HEK293 (cell line): ENCODE results near the gene SH3BP5.

Source experiments
- BCL11B ChIP-seq: fragments of 450-650 bp; formaldehyde crosslinking; IDR thresholded peaks from 2 replicates; pipeline ENCODE4 v1.5.1; 2016; ENCODE audit warnings: low read depth, missing biosample characterization, missing genetic modification characterization
- ELK4 ChIP-seq: IDR thresholded peaks from 2 replicates; pipeline ENCODE4 v1.6.1; 2011; ENCODE audit warnings: mild to moderate bottlenecking, low read depth, low read length, borderline replicate concordance
- FEZF1 ChIP-seq: fragments of 450-650 bp; formaldehyde crosslinking; IDR thresholded peaks from 2 replicates; pipeline ENCODE4 v1.5.1; 2016; ENCODE audit warnings: missing biosample characterization, missing genetic modification characterization
- GLI2 ChIP-seq: fragments of 450-650 bp; formaldehyde crosslinking; IDR thresholded peaks from 2 replicates; pipeline ENCODE4; 2017; ENCODE audit warnings: missing biosample characterization, missing genetic modification characterization, low read depth, borderline replicate concordance
- ZFP69B ChIP-seq: fragments of 450-650 bp; formaldehyde crosslinking; IDR thresholded peaks from 2 replicates; pipeline ENCODE4 v1.5.1; 2016; ENCODE audit warnings: missing biosample characterization, missing genetic modification characterization
- ZIC2 ChIP-seq: fragments of 450-650 bp; formaldehyde crosslinking; IDR thresholded peaks from 2 replicates; pipeline ENCODE4 v1.5.1; 2016; ENCODE audit warnings: missing biosample characterization, missing genetic modification characterization
- ZNF10 ChIP-seq: fragments of 450-650 bp; formaldehyde crosslinking; IDR thresholded peaks from 2 replicates; pipeline ENCODE4 v1.5.1; 2017; ENCODE audit warnings: missing biosample characterization, missing genetic modification characterization
- ZNF169 ChIP-seq: fragments of 450-650 bp; formaldehyde crosslinking; IDR thresholded peaks from 2 replicates; pipeline ENCODE4 v1.5.1; 2016; ENCODE audit warnings: missing biosample characterization, missing genetic modification characterization
- ZNF202 ChIP-seq: fragments of 450-650 bp; formaldehyde crosslinking; IDR thresholded peaks from 2 replicates; pipeline ENCODE4 v1.5.1; 2016; ENCODE audit warnings: missing biosample characterization, missing genetic modification characterization, borderline replicate concordance
- ZNF324 ChIP-seq: fragments of 450-650 bp; formaldehyde crosslinking; IDR thresholded peaks from 2 replicates; pipeline ENCODE4 v1.5.1; 2016; ENCODE audit warnings: missing biosample characterization, missing genetic modification characterization
- ZNF341 ChIP-seq: fragments of 450-650 bp; formaldehyde crosslinking; IDR thresholded peaks from 2 replicates; pipeline ENCODE4; 2016; ENCODE audit warnings: low read depth, missing biosample characterization, missing genetic modification characterization
- ZNF423 ChIP-seq: fragments of 450-650 bp; formaldehyde crosslinking; IDR thresholded peaks from 2 replicates; pipeline ENCODE4 v1.5.1; 2016; ENCODE audit warnings: missing biosample characterization, missing genetic modification characterization
- ZNF426 ChIP-seq: fragments of 450-650 bp; formaldehyde crosslinking; IDR thresholded peaks from 2 replicates; pipeline ENCODE4 v1.5.1; 2017; ENCODE audit warnings: missing biosample characterization, missing genetic modification characterization, mild to moderate bottlenecking, inconsistent platforms, moderate library complexity
- ZNF510 ChIP-seq: fragments of 450-650 bp; formaldehyde crosslinking; IDR thresholded peaks from 2 replicates; pipeline ENCODE4 v1.5.1; 2018; ENCODE audit warnings: mild to moderate bottlenecking, missing genetic modification characterization, missing biosample characterization; ENCODE audit not compliant: insufficient replicate concordance
- ZNF549 ChIP-seq: fragments of 450-650 bp; IDR thresholded peaks from 2 replicates; pipeline ENCODE4 v1.5.1; 2018; ENCODE audit warnings: missing biosample characterization, missing genetic modification characterization, mild to moderate bottlenecking, inconsistent platforms, moderate library complexity
- ZNF560 ChIP-seq: fragments of 450-650 bp; formaldehyde crosslinking; IDR thresholded peaks from 2 replicates; pipeline ENCODE4 v1.5.1; 2017; ENCODE audit warnings: missing biosample characterization, missing genetic modification characterization, borderline replicate concordance
- ZNF664 ChIP-seq: fragments of 450-650 bp; formaldehyde crosslinking; IDR thresholded peaks from 2 replicates; pipeline ENCODE4 v1.5.1; 2016; ENCODE audit warnings: missing biosample characterization, missing genetic modification characterization
- ZNF701 ChIP-seq: fragments of 450-650 bp; formaldehyde crosslinking; IDR thresholded peaks from 2 replicates; pipeline ENCODE4 v1.5.1; 2016; ENCODE audit warnings: missing biosample characterization, missing genetic modification characterization
- ZNF747 ChIP-seq: fragments of 450-650 bp; formaldehyde crosslinking; IDR thresholded peaks from 2 replicates; pipeline ENCODE4 v1.5.1; 2016; ENCODE audit warnings: missing biosample characterization, missing genetic modification characterization
- ZNF776 ChIP-seq: fragments of 450-650 bp; formaldehyde crosslinking; IDR thresholded peaks from 2 replicates; pipeline ENCODE4 v1.5.0; 2017; ENCODE audit warnings: missing biosample characterization, missing genetic modification characterization, borderline replicate concordance
- ZSCAN23 ChIP-seq: fragments of 450-650 bp; formaldehyde crosslinking; IDR thresholded peaks from 2 replicates; pipeline ENCODE4 v1.5.1; 2016; ENCODE audit warnings: missing biosample characterization, missing genetic modification characterization
- ZXDB ChIP-seq: fragments of 450-650 bp; formaldehyde crosslinking; IDR thresholded peaks from 2 replicates; pipeline ENCODE4 v1.5.1; 2016; ENCODE audit warnings: missing biosample characterization, missing genetic modification characterization
- TF ChIP-seq, protein P1 (sequence below): fragments of 450-650 bp; formaldehyde crosslinking; IDR thresholded peaks from 2 replicates; pipeline ENCODE4 v1.5.1; 2016; ENCODE audit warnings: missing biosample characterization, missing genetic modification characterization
- TF ChIP-seq, protein P2 (sequence below): fragments of 450-650 bp; formaldehyde crosslinking; IDR thresholded peaks from 2 replicates; pipeline ENCODE4 v1.5.1; 2016; ENCODE audit warnings: missing biosample characterization, missing genetic modification characterization
- TF ChIP-seq, protein P3 (sequence below): fragments of 450-650 bp; formaldehyde crosslinking; IDR thresholded peaks from 2 replicates; pipeline ENCODE4 v1.5.1; 2016; ENCODE audit warnings: missing biosample characterization, missing genetic modification characterization
- TF ChIP-seq, protein P4 (sequence below): fragments of 450-650 bp; formaldehyde crosslinking; IDR thresholded peaks from 2 replicates; pipeline ENCODE4 v1.5.1; 2016; ENCODE audit warnings: missing biosample characterization, missing genetic modification characterization
- TF ChIP-seq, protein P5 (sequence below): fragments of 450-650 bp; formaldehyde crosslinking; IDR thresholded peaks from 2 replicates; pipeline ENCODE4 v1.5.1; 2016; ENCODE audit warnings: missing biosample characterization, missing genetic modification characterization
- TF ChIP-seq, protein P6 (sequence below): fragments of 450-650 bp; formaldehyde crosslinking; IDR thresholded peaks from 2 replicates; pipeline ENCODE4 v1.5.1; 2016; ENCODE audit warnings: missing biosample characterization, missing genetic modification characterization

SH3BP5 gene

DNA sequence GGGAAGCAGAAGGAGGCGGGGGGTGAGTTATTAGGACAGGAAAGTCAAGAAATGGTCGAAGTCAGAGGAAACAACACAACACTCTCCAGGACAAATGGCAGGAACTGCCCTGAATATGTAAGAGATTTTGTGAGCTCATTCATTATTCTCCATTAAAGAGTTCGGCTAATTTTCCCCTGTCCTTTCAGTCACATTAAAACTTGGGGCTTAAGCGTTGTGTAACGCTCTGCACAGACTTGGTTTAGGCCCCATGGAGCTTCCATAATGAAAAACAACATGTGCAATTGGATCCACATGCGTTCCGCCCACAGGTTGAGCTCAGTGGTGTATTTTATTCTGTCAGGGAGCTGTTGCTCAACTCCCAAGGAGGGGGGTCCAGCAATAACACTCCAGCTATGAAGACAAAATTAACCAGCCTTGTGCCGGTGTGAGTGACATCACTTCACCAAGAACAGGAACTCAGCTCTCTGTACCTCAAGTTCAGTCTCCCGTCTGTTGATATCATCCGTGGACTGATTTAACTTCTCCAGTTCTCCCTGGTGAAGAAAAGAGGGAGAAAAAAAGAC, 2.3 kb downstream of the SH3BP5 start (continued):
- TF ChIP-seq, protein P1, sequence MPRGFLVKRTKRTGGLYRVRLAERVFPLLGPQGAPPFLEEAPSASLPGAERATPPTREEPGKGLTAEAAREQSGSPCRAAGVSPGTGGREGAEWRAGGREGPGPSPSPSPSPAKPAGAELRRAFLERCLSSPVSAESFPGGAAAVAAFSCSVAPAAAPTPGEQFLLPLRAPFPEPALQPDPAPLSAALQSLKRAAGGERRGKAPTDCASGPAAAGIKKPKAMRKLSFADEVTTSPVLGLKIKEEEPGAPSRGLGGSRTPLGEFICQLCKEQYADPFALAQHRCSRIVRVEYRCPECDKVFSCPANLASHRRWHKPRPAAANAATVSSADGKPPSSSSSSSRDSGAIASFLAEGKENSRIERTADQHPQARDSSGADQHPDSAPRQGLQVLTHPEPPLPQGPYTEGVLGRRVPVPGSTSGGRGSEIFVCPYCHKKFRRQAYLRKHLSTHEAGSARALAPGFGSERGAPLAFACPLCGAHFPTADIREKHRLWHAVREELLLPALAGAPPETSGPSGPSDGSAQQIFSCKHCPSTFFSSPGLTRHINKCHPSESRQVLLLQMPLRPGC, result peak; percentile 88
- TF ChIP-seq ZNF169 (tag by site-specific recombination) (no peak), ZNF664 (no peak), ZNF747 (no peak), ZNF510 (tag by site-specific recombination) (no peak), ELK4 (no peak), FEZF1 (tag by site-specific recombination) (peak; percentile 86), ZNF776 (tag by site-specific recombination) (no peak), ZNF701 (tag by site-specific recombination) (no peak), ZFP69B (tag by site-specific recombination) (peak; percentile 78), ZNF10 (no peak), ZNF426 (tag by site-specific recombination) (no peak), ZXDB (tag by site-specific recombination) (peak; percentile 78), BCL11B (no peak), ZNF423 (no peak), ZNF202 (no peak), ZNF560 (no peak), ZIC2 (tag by site-specific recombination) (peak; percentile 96), ZNF549 (tag by site-specific recombination) (no peak), ZSCAN23 (tag by site-specific recombination) (no peak), ZNF324 (peak; percentile 83), ZNF341 (tag by site-specific recombination) (no peak), GLI2 (tag by site-specific recombination) (peak; percentile 62; the same call in 1 of the 2 replicates)
- TF ChIP-seq, protein P2, sequence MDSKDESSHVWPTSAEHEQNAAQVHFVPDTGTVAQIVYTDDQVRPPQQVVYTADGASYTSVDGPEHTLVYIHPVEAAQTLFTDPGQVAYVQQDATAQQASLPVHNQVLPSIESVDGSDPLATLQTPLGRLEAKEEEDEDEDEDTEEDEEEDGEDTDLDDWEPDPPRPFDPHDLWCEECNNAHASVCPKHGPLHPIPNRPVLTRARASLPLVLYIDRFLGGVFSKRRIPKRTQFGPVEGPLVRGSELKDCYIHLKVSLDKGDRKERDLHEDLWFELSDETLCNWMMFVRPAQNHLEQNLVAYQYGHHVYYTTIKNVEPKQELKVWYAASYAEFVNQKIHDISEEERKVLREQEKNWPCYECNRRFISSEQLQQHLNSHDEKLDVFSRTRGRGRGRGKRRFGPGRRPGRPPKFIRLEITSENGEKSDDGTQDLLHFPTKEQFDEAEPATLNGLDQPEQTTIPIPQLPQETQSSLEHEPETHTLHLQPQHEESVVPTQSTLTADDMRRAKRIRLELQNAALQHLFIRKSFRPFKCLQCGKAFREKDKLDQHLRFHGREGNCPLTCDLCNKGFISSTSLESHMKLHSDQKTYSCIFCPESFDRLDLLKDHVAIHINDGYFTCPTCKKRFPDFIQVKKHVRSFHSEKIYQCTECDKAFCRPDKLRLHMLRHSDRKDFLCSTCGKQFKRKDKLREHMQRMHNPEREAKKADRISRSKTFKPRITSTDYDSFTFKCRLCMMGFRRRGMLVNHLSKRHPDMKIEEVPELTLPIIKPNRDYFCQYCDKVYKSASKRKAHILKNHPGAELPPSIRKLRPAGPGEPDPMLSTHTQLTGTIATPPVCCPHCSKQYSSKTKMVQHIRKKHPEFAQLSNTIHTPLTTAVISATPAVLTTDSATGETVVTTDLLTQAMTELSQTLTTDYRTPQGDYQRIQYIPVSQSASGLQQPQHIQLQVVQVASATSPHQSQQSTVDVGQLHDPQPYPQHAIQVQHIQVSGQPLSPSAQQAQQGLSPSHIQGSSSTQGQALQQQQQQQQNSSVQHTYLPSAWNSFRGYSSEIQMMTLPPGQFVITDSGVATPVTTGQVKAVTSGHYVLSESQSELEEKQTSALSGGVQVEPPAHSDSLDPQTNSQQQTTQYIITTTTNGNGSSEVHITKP, result peak; percentile 91
- TF ChIP-seq, protein P3, sequence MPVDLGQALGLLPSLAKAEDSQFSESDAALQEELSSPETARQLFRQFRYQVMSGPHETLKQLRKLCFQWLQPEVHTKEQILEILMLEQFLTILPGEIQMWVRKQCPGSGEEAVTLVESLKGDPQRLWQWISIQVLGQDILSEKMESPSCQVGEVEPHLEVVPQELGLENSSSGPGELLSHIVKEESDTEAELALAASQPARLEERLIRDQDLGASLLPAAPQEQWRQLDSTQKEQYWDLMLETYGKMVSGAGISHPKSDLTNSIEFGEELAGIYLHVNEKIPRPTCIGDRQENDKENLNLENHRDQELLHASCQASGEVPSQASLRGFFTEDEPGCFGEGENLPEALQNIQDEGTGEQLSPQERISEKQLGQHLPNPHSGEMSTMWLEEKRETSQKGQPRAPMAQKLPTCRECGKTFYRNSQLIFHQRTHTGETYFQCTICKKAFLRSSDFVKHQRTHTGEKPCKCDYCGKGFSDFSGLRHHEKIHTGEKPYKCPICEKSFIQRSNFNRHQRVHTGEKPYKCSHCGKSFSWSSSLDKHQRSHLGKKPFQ (tag by site-specific recombination), result peak; percentile 81
- TF ChIP-seq, protein P4, sequence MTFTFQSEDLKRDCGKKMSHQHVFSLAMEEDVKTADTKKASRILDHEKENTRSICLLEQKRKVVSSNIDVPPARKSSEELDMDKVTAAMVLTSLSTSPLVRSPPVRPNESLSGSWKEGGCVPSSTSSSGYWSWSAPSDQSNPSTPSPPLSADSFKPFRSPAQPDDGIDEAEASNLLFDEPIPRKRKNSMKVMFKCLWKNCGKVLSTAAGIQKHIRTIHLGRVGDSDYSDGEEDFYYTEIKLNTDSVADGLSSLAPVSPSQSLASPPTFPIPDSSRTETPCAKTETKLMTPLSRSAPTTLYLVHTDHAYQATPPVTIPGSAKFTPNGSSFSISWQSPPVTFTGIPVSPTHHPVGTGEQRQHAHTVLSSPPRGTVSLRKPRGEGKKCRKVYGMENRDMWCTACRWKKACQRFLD (tag by site-specific recombination), result no peak
- TF ChIP-seq, protein P5, sequence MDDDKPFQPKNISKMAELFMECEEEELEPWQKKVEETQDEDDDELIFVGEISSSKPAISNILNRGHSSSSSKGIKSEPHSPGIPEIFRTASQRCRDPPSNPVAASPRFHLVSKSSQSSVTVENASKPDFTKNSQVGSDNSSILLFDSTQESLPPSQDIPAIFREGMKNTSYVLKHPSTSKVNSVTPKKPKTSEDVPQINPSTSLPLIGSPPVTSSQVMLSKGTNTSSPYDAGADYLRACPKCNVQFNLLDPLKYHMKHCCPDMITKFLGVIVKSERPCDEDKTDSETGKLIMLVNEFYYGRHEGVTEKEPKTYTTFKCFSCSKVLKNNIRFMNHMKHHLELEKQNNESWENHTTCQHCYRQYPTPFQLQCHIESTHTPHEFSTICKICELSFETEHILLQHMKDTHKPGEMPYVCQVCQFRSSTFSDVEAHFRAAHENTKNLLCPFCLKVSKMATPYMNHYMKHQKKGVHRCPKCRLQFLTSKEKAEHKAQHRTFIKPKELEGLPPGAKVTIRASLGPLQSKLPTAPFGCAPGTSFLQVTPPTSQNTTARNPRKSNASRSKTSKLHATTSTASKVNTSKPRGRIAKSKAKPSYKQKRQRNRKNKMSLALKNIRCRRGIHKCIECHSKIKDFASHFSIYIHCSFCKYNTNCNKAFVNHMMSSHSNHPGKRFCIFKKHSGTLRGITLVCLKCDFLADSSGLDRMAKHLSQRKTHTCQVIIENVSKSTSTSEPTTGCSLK (tag by site-specific recombination), result no peak
- TF ChIP-seq, protein P6, sequence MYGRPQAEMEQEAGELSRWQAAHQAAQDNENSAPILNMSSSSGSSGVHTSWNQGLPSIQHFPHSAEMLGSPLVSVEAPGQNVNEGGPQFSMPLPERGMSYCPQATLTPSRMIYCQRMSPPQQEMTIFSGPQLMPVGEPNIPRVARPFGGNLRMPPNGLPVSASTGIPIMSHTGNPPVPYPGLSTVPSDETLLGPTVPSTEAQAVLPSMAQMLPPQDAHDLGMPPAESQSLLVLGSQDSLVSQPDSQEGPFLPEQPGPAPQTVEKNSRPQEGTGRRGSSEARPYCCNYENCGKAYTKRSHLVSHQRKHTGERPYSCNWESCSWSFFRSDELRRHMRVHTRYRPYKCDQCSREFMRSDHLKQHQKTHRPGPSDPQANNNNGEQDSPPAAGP, result peak; percentile 63
